Measurements from ENCODE around the gene MRGPRF. TPM values are rescaled to one million over a fixed set of nuclear protein-coding genes. Genes with fewer than 3 reads are reported as not detected.
A peak's percentile ranks its signal among the peaks of the same experiment; 100 is the strongest.

Gene MRGPRF
- total and polyA plus RNA-seq, 11 donors, result 1.6 to 13.1 (median 3.5) TPM

DNA sequence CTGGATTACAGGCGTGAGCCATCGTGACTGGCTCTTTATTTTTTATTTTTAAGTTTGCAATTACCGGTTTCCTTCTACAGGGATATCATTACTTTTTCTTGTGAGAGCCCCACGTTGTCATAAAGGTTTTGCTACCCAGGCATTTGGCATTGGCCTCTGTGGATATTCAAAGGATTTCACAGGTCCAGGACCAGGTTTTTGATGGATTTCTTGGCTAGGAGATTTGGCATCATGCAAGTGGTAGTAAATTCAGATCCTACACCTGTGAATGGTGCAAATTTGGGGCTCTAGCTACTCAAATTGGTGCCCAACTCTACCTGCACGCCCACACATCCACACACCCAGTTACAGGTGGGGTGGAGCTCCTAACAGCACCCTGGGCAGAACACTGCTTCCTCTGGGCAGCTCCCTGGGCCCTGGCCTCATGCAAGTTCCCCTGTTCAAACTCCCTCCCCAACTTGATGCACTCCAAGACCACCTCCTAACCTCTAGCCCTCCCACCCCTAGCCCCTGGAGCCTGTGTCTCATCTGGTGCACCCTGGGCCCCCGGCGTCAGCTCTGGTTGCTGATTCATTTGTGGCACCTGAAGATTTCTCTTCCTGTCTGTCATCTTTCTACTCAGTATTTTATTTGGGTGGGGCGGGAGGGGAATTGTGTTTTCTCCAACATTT, 23.0 kb downstream of the MRGPRF start:
- no peaks in the 10 kb centered on the region for H3K36me3 ChIP-seq
- H3K4me3 ChIP-seq, result no peak overlapping the region
- TF ChIP-seq POLR2A (IDR thresholded peaks at IDR 0.05), result no peak
- TF ChIP-seq, protein P1, sequence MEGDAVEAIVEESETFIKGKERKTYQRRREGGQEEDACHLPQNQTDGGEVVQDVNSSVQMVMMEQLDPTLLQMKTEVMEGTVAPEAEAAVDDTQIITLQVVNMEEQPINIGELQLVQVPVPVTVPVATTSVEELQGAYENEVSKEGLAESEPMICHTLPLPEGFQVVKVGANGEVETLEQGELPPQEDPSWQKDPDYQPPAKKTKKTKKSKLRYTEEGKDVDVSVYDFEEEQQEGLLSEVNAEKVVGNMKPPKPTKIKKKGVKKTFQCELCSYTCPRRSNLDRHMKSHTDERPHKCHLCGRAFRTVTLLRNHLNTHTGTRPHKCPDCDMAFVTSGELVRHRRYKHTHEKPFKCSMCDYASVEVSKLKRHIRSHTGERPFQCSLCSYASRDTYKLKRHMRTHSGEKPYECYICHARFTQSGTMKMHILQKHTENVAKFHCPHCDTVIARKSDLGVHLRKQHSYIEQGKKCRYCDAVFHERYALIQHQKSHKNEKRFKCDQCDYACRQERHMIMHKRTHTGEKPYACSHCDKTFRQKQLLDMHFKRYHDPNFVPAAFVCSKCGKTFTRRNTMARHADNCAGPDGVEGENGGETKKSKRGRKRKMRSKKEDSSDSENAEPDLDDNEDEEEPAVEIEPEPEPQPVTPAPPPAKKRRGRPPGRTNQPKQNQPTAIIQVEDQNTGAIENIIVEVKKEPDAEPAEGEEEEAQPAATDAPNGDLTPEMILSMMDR (IDR thresholded peaks at IDR 0.05), result no peak
- ATAC-seq, result no peak
- peaks cover 0 to 22% (median 0%) of the 10 kb centered on the region in 9 donors for H3K27me3 ChIP-seq
- peak in 2 of 5 donors; percentile 6 to 24 for DNase-seq
- H3K9me3 ChIP-seq, result peaks cover 0 to 18% (median 0%) of the 10 kb centered on the region in 12 donors
- no peaks in the 10 kb centered on the region for H3K4me1 ChIP-seq
- H3K27ac ChIP-seq, result no peak overlapping the region
- 91 to 95% (median 93%) methylated on average over 8 of the region's 8 CpGs for WGBS, 4 donors
- intact Hi-C loops (cut with DNase I), result no loop called here

DNA sequence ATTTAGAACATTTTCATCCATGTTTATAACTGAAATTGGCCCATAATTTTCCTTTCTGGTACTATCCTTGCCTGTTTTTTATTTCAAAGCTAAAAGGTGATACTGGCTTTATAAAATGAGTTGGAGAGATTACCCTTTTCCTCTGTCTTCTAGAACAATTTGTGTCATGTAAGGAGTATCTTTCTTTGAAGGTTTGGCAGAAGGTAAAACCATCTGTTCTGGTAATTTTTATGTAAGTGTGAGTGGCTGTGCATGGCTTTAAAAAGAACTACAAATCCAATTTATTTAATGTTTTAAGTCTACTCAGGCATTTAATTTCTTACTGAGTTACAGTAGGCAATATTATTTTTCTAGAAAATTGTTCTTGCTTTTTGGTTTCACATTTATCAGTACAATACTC, 24.6 kb downstream of the MRGPRF start:
- ATAC-seq (no peak), DNase-seq (no peak)
- intact Hi-C loops (cut with DNase I), result no loop called here
- Histone ChIP-seq H3K9me3 (peaks cover 0 to 18% (median 0%) of the 10 kb centered on the region in 12 donors), H3K4me3 (no peak overlapping the region), H3K27ac (no peak overlapping the region), H3K36me3 (no peaks in the 10 kb centered on the region), H3K4me1 (no peaks in the 10 kb centered on the region), H3K27me3 (peaks cover 0 to 18% (median 0%) of the 10 kb centered on the region in 9 donors)
- no peak for TF ChIP-seq POLR2A (IDR thresholded peaks at IDR 0.05)
- TF ChIP-seq, protein P1 (IDR thresholded peaks at IDR 0.05), result no peak

DNA sequence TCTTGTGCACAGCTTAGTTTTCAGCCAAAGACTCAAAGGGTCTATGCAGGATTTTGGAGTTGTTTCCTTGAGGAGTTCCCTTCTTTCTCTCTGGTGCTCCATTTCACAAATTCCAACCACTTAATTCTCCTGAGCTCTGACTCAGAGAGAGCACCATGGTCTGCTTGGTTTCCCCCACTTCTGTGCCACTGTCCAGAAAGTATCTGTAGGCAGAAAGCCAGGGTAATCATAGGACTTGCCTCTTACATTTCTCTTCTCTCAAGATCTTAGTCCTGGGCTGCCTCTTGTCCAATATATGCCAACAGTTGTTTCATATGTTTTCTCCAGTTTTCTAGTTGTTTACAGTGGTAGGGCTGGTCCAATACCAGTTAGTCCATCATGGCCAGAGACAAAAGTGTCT, 25.8 kb downstream of the MRGPRF start:
- intact Hi-C loops (cut with DNase I), result no loop called here
- peaks cover 0 to 22% (median 0%) of the 10 kb centered on the region in 12 donors for H3K9me3 ChIP-seq
- no peak overlapping the region for H3K4me3 ChIP-seq
- TF ChIP-seq, protein P1 (IDR thresholded peaks at IDR 0.05), result no peak
- no peak for TF ChIP-seq POLR2A (IDR thresholded peaks at IDR 0.05)
- H3K27ac ChIP-seq, result no peak overlapping the region
- no peaks in the 10 kb centered on the region for H3K36me3 ChIP-seq
- DNase-seq, result no peak
- peaks cover 0 to 8% (median 0%) of the 10 kb centered on the region in 9 donors for H3K27me3 ChIP-seq
- no peak for ATAC-seq
- H3K4me1 ChIP-seq, result no peaks in the 10 kb centered on the region

DNA sequence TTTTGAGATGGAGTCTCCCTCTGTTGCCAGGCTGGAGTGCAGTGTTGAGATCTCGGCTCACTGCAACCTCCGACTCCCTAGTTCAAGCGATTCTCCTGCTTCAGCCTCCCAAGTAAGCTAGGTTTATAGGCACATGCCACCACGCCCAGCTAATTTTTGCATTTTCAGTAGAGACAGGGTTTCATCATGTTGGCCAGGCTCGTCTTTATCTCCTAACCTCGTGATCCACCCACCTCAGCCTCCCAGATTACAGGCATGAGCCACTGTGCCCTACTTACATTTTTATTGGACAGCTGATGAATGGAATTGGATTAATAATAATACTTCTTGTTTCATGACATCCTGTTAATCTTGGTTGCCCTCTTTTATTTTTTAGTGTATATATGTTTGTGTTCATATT, 29.2 kb downstream of the MRGPRF start:
- H3K27me3 ChIP-seq, result no peaks in the 10 kb centered on the region
- DNase-seq, result no peak
- no peak overlapping the region for H3K27ac ChIP-seq
- peaks cover 0 to 7% (median 2%) of the 10 kb centered on the region in 12 donors for H3K4me1 ChIP-seq
- H3K4me3 ChIP-seq, result no peak overlapping the region
- WGBS, 4 donors, result 81 to 84% (median 82%) methylated on average over 6 of the region's 6 CpGs
- H3K9me3 ChIP-seq, result peaks cover 0 to 28% (median 0%) of the 10 kb centered on the region in 12 donors
- intact Hi-C loops (cut with DNase I), result no loop called here
- TF ChIP-seq, protein P1 (IDR thresholded peaks at IDR 0.05), result no peak
- no peak for TF ChIP-seq POLR2A (IDR thresholded peaks at IDR 0.05)
- ATAC-seq, result no peak
- H3K36me3 ChIP-seq, result no peaks in the 10 kb centered on the region
